ENCODE measurements around the gene CIART.
"Not testable (repeated sequence)": the region's sequence is repeated elsewhere in the genome, so short reads cannot be mapped to it uniquely, and the experiment has no call there.

The CIART gene

DNA sequence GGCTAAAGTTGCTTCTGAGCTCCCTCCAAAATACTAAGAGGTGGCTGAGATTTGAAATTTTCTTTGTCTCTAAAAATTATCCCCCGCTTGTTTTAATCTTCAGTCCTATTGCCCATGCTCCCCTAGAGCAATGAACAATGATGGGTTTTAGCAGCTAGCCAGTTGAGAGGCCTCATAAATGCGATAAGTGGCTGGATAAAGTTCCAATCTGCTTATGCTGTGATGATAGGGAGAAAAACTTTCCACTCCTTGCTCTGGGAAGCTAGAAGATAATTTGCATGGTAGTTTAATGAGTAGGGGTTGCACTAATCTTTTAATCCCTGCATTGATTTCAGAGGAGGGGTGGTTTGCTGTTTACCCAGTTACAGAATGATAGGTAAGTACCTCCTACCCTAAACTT, 29.4 kb downstream of the CIART start:
- no peak for DNase-seq

DNA sequence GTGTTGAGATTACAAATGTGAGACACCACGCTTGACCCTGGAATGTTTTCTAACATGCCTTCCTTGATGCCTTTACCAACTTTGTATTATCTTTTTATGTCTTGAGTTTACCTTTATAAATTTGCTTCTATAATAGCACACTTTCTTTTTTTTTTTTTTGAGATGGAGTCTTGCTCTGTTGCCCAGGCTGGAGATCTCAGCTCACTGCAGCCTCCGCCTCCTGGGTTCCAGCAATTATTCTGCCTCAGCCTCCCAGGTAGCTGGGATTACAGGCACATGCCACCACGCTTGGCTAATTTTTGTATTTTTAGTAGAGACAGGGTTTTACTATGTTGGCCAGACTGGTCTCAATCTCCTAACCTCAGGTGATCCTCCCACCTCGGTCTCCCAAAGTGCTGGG, 32.3 kb downstream of the CIART start:
- DNase-seq, result not testable (repeated sequence)

DNA sequence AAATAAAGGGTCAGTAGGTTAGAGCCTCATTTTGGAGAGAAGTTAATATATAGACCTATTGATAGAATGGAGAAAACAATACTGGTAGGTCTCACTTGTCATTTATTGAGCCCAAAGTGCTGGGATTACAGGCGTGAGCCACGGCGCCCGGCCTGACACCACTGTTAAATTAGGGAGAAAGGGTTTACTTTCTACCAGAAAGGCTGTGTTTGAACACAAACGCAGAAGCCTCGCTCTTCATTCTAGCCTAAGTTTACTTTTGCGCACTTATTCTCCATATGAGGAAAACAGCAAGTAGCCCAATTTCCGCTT, 38.3 kb downstream of the CIART start:
- no peak for DNase-seq

DNA sequence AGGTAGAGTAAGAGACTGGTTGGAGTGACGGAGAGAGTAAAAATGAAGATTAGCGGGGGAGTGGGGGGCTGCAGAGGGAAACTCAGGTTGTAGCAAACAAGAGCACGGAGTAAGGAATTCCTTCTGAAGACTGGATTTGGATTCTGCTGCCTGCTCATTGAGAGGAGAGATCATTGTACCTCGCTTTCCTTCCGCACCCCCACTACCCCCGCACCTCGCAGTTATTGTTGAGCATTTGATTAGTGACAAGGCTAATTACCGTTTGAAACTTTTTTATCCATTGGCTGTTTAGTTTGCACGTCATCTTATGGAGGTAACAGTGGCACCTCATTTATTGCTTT, 39.4 kb downstream of the CIART start:
- DNase-seq, result no peak

DNA sequence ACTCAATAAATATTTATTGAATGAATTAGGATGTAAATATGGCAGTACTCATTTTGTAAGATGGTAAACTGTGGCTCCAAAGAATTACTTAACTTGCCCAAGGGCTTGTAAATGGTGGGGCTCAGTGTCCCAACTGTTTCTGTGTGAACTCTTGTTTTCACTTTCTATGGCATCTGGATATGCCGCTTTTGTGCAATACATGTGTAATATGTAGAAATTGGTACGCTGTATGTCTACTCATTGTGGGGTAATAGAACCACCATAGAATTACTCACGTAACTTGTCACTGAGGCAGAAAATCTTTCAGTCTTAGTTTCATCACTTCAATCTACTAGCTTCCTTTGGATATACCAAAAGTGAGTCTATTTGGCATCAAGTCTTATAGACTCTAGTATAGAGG, 40.0 kb downstream of the CIART start:
- DNase-seq, result no peak

DNA sequence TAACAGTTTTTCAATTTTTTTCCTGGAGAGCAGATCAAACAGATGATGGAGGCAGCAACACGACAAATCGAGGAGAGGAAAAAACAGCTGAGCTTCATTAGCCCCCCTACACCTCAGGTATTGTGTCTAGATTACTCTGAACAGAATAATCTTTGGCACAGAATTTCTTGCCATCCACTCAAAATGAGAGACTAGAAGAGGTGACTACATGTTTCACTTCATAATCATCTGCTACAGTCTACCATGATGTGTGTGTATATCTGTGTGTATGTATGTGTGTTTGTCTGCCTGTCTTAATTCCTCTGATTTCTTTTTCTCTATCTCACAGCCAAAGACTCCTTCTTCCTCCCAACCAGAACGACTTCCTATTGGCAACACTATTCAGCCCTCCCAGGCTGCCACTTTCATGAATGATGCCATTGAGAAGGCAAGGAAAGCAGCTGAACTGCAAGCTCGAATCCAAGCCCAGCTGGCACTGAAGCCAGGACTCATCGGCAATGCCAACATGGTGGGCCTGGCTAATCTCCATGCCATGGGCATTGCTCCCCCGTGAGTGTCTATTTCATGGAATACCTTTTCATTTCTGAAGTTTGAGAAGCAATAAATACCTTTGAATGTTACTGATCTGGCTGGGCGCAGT, 50.4 kb downstream of the CIART start:
- DNase-seq, result no peak

All from NCI-H2107 (cell line).